GM18517 (cell line): ENCODE measurements around the gene SORCS1.
"Not testable (repeated sequence)": the region's sequence is repeated elsewhere in the genome, so short reads cannot be mapped to it uniquely, and the experiment has no call there.

Experiments
- ATAC-seq: cut with Tn5 transposase; IDR thresholded peaks from one replicate; pipeline ENCODE4 v1.9.1; 2021; ENCODE audit warnings: mild to moderate bottlenecking, moderate library complexity; ENCODE audit not compliant: unreplicated experiment

SORCS1 gene

GRCh38 chr10:107054469-107055156, 109.9 kb downstream of the SORCS1 start:
- no peak for ATAC-seq

- no peak for ATAC-seq
These were observed 112.7 kb downstream of the SORCS1 start for GRCh38 chr10:107051769-107052168.

GRCh38 chr10:107043461-107043860, 121.0 kb downstream of the SORCS1 start:
- no peak for ATAC-seq

- ATAC-seq = no peak
These were observed 127.0 kb downstream of the SORCS1 start for GRCh38 chr10:107037192-107038122.

GRCh38 chr10:107033799-107034422, 130.6 kb downstream of the SORCS1 start:
- ATAC-seq = no peak

GRCh38 chr10:107032700-107033401, 131.7 kb downstream of the SORCS1 start:
- ATAC-seq = no peak

- no peak for ATAC-seq
These were observed 132.4 kb downstream of the SORCS1 start for GRCh38 chr10:107031931-107032699.

GRCh38 chr10:107028236-107028635, 136.3 kb downstream of the SORCS1 start:
- ATAC-seq = no peak

- ATAC-seq = no peak
These were observed 138.8 kb downstream of the SORCS1 start for GRCh38 chr10:107025676-107026075.

- not testable (repeated sequence) for ATAC-seq
These were observed 140.5 kb downstream of the SORCS1 start for GRCh38 chr10:107024033-107024432.

- ATAC-seq = no peak
These were observed 141.7 kb downstream of the SORCS1 start for GRCh38 chr10:107022600-107023354.

- no peak for ATAC-seq
These were observed 145.4 kb downstream of the SORCS1 start for GRCh38 chr10:107019154-107019553.

GRCh38 chr10:107013258-107014006, 151.1 kb downstream of the SORCS1 start:
- no peak for ATAC-seq

GRCh38 chr10:107011992-107012391, 152.5 kb downstream of the SORCS1 start:
- ATAC-seq = no peak

- no peak for ATAC-seq
These were observed 153.4 kb downstream of the SORCS1 start for GRCh38 chr10:107011105-107011504.

- ATAC-seq = no peak
These were observed 154.0 kb downstream of the SORCS1 start for GRCh38 chr10:107010531-107010930.

GRCh38 chr10:107004362-107004761, 160.1 kb downstream of the SORCS1 start:
- no peak for ATAC-seq

GRCh38 chr10:107002068-107002467, 162.4 kb downstream of the SORCS1 start:
- no peak for ATAC-seq
